Nephron (organoid): Measurements from ENCODE around the gene MIX23.
A peak's percentile ranks its signal among the peaks of the same experiment; 100 is the strongest.

Experiments used
- H3K27ac Mint-ChIP-seq, 3 experiments: 2 replicates each; pipeline ENCODE4 v1.8.0; 2020; ENCODE audit warnings: mixed read lengths in 3 of 3, mild to moderate bottlenecking in 2 of 3, moderate library complexity in 1 of 3
- H3K27me3 Mint-ChIP-seq: 2 replicates; pipeline ENCODE4 v1.8.0; 2021; ENCODE audit warnings: low read depth, mild to moderate bottlenecking, moderate library complexity, mixed read lengths
- H3K36me3 Mint-ChIP-seq: 2 replicates; pipeline ENCODE4 v1.8.0; 2020; ENCODE audit warnings: low read depth, mixed read lengths
- H3K4me1 Mint-ChIP-seq: 2 replicates; pipeline ENCODE4 v1.8.0; 2020; ENCODE audit warnings: mixed read lengths
- H3K4me3 Mint-ChIP-seq, 3 experiments: 2 replicates each; pipeline ENCODE4 v1.8.0; 2020; ENCODE audit warnings: mild to moderate bottlenecking in 3 of 3, mixed read lengths in 3 of 3, moderate library complexity in 2 of 3
- H3K9me3 Mint-ChIP-seq: 2 replicates; pipeline ENCODE4 v1.8.0; 2020; ENCODE audit warnings: mixed read lengths
- CTCF ChIP-seq, 3 experiments: fragments of 200-600 bp; sonication (generic); IDR thresholded peaks; one replicate each; pipeline ENCODE4 v1.5.0; 2021; ENCODE audit warnings: antibody characterized with exemption in 3 of 3; ENCODE audit not compliant: unreplicated experiment in 3 of 3

MIX23 gene

GRCh38 chr3:122391681-122392446 is 8.8 kb upstream of the MIX23 start:
- H3K4me1 Mint-ChIP-seq: no peaks in the 10 kb centered on the region

GRCh38 chr3:122390665-122391064 is 7.6 kb upstream of the MIX23 start:
- H3K4me1 Mint-ChIP-seq: no peaks in the 10 kb centered on the region
- H3K27ac Mint-ChIP-seq: no peak overlapping the region
- no peak overlapping the region for H3K4me3 Mint-ChIP-seq

More at GRCh38 chr3:122391681-122392446, 8.8 kb upstream of the MIX23 start:
- H3K36me3 Mint-ChIP-seq: no peaks in the 10 kb centered on the region
- peak overlapping the region in 1 of 3 experiments; percentile 15 for H3K27ac Mint-ChIP-seq
- no peak overlapping the region for H3K4me3 Mint-ChIP-seq
- H3K27me3 Mint-ChIP-seq: no peaks in the 10 kb centered on the region
- no peak for TF ChIP-seq CTCF (IDR thresholded peaks at IDR 0.05; ENCODE audit: unreplicated experiment in 3 of 3)
- no peaks in the 10 kb centered on the region for H3K9me3 Mint-ChIP-seq

GRCh38 chr3:122389892-122390291 is 6.9 kb upstream of the MIX23 start:
- no peaks in the 10 kb centered on the region for H3K36me3 Mint-ChIP-seq
- H3K4me1 Mint-ChIP-seq: peaks cover under 1% of the 10 kb centered on the region
- no peak overlapping the region for H3K4me3 Mint-ChIP-seq
- H3K27me3 Mint-ChIP-seq: no peaks in the 10 kb centered on the region
- no peak overlapping the region for H3K27ac Mint-ChIP-seq
- no peaks in the 10 kb centered on the region for H3K9me3 Mint-ChIP-seq
- TF ChIP-seq CTCF (IDR thresholded peaks at IDR 0.05; ENCODE audit: unreplicated experiment in 3 of 3): no peak

More at GRCh38 chr3:122390665-122391064, 7.6 kb upstream of the MIX23 start:
- H3K36me3 Mint-ChIP-seq: no peaks in the 10 kb centered on the region
- no peaks in the 10 kb centered on the region for H3K27me3 Mint-ChIP-seq
- TF ChIP-seq CTCF (IDR thresholded peaks at IDR 0.05; ENCODE audit: unreplicated experiment in 3 of 3): no peak
- H3K9me3 Mint-ChIP-seq: no peaks in the 10 kb centered on the region

- Mint-ChIP-seq H3K36me3 (no peaks in the 10 kb centered on the region), H3K27ac (no peak overlapping the region), H3K27me3 (no peaks in the 10 kb centered on the region), H3K4me3 (no peak overlapping the region), H3K9me3 (no peaks in the 10 kb centered on the region), H3K4me1 (peaks cover 4% of the 10 kb centered on the region)
- no peak for TF ChIP-seq CTCF (IDR thresholded peaks at IDR 0.05; ENCODE audit: unreplicated experiment in 3 of 3)
These were observed 6.2 kb upstream of the MIX23 start for GRCh38 chr3:122389197-122389596.

GRCh38 chr3:122387709-122388108 is 4.7 kb upstream of the MIX23 start:
- H3K4me3 Mint-ChIP-seq: no peak overlapping the region
- no peak for TF ChIP-seq CTCF (IDR thresholded peaks at IDR 0.05; ENCODE audit: unreplicated experiment in 3 of 3)
- H3K4me1 Mint-ChIP-seq: peaks cover 15% of the 10 kb centered on the region
- H3K9me3 Mint-ChIP-seq: no peaks in the 10 kb centered on the region
- no peak overlapping the region for H3K27ac Mint-ChIP-seq
- no peaks in the 10 kb centered on the region for H3K27me3 Mint-ChIP-seq
- H3K36me3 Mint-ChIP-seq: no peaks in the 10 kb centered on the region
